Left hindlimb (tissue), 1 donor: ENCODE results near the gene PLCXD3.

Experiments
- DNase-seq: peaks from one replicate; pipeline ENCODE4 v3.0.0-alpha.2; 2018

Gene PLCXD3

DNA sequence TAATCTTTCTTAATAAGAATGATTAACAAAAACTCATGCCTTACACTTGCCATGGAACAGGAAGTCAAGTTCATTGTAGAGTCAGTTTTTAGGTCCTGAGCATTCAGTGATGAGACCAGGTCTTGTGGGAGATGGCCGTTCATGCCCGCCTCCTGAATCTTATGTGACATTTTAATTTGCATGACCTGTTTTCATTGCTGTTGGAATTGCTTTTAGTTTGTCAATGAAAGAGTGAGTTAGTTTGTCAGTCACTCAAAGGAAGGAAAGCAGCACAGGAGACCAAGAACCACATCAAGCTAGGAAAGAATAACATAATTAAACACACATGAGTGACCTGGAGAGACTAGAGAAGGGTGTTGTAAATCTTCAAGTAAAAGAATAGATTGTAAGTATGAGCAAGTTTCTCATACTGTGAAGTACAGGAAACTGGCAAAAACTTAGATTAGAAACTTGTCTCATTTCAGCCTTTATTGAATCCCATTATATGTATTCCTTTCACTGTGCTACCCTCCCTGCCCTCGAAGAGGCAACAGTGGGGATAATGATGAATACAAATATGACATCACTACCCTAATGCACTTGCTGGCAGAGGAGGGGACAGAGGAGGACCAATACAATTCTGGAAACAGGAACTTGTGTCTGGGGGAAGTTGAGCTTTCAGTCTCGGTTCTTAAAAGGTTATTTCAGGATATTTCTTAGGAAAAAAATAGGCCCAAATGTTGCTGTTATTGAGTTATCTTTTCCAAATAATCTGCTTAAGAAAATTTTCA lies 232.7 kb downstream of the PLCXD3 start:
- DNase-seq = no peak

DNA sequence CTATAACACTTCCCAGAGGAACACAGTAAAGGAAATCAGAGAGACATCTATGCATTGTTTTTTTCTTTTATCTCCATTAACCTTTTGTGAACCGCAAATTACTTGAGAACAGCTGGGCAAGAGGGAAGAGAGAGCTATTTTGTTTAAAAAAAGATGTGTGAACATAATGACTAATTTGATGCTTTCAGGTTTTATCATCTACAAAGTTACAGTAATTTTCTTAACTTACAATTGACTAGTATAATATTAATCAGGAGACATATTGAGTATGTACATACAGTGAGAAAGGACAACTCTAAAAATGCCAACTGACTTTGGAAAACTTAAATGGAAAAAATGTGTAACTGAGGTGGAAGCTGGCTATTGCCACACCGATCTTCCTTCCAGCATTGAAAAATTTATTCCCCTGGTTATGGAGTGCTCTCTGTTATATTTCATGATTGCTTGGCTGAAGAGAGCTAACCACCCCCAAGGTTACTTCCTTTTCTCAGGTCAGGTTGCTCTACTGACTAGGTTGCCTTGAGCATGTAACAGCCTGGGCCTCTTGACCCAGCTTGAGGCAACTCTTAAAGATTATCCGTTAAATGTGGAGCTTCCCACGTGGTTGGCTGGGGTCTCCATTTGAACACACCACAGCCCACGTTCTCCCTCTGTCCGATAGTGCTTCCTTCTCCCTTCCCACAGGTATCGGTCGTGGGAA lies 234.4 kb downstream of the PLCXD3 start:
- DNase-seq = no peak

- no peak for DNase-seq
Measured at GRCh38 chr5:41270423-41271251, 239.8 kb downstream of the PLCXD3 start.

GRCh38 chr5:41268894-41269293 lies 241.5 kb downstream of the PLCXD3 start:
- no peak for DNase-seq

GRCh38 chr5:41266377-41266776 lies 244.0 kb downstream of the PLCXD3 start:
- no peak for DNase-seq

GRCh38 chr5:41264019-41264418 lies 246.4 kb downstream of the PLCXD3 start:
- no peak for DNase-seq

DNA sequence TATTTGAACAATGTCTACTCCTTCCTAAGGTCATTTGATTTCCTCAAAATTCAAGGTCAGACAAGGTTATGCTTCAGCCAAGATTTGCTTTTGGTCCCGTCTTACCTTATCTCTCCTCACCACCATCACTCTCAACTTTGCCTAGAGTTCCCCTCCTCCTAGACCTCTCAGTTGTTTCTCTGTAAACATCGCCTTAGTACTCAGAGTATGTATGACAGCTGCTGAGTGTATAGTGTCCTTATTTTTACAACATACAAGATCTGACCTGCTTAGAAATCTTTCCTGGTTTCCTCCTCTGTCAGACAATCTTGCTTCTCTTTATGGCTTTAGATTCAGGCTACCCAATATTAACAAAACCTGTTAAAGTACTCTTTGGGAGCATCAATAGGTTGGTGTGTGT lies 247.1 kb downstream of the PLCXD3 start:
- DNase-seq = no peak
